Vein endothelial cell (primary cell): ENCODE data around the gene LBX1. TPM values are rescaled to one million over a fixed set of nuclear protein-coding genes. Genes with fewer than 3 reads are reported as not detected.

ENCODE experiments used
- total RNA-seq: library from RNA; depleted of rRNA; stranded (reverse); fragments of >200 nt; gene quantifications from 2 replicates; pipeline ENCODE4 v1.2.3, GENCODE V29; 2012

LBX1 gene, protein sequence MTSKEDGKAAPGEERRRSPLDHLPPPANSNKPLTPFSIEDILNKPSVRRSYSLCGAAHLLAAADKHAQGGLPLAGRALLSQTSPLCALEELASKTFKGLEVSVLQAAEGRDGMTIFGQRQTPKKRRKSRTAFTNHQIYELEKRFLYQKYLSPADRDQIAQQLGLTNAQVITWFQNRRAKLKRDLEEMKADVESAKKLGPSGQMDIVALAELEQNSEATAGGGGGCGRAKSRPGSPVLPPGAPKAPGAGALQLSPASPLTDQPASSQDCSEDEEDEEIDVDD
- not detected in 2 replicates for total RNA-seq

GRCh38 chr10:101229266-101230182 is at the start of gene LBX1:
LBX1 (minus strand) TSS chr10:101229463; CDS start chr10:101228815, 648 bp downstream.

Other genes starting within 250 kb of the LBX1 start
- 51.0 and 52.3 TPM in 2 replicates for gene MRPL43, start 242.0 kb downstream of the LBX1 start, total RNA-seq
- gene TWNK, start 241.9 kb downstream of the LBX1 start, total RNA-seq, result 5.3 and 5.6 TPM in 2 replicates
- 88.2 and 90.0 TPM in 2 replicates for gene LZTS2, start 229.7 kb downstream of the LBX1 start, total RNA-seq
- gene PDZD7, start 198.3 kb downstream of the LBX1 start, total RNA-seq, result 0.38 and 1.3 TPM in 2 replicates
- gene SFXN3, start 198.2 kb downstream of the LBX1 start, total RNA-seq, result 77.7 and 123 TPM in 2 replicates
- 0.33 and 0.57 TPM in 2 replicates for gene KAZALD1, start 167.5 kb downstream of the LBX1 start, total RNA-seq
- not detected in 2 replicates for gene TLX1, start 98.2 kb downstream of the LBX1 start, total RNA-seq
- 10.5 and 13.8 TPM in 2 replicates for gene BTRC, start 124.7 kb upstream of the LBX1 start, total RNA-seq